H1 (cell line): ENCODE results near the gene CLBA1.

ENCODE experiments used
- ASH2L ChIP-seq: fragments of 200-600, 300-600 bp; sonication (generic); IDR thresholded peaks from one replicate; pipeline ENCODE4 v1.7.1; 2017; ENCODE audit warnings: low read length
- EZH2 ChIP-seq: fragments of 200-600 bp; sonication (generic); IDR thresholded peaks from 2 replicates; pipeline ENCODE4 v1.7.1; 2012; ENCODE audit warnings: low read depth, mild to moderate bottlenecking, moderate library complexity, low read length, inconsistent platforms; ENCODE audit not compliant: severe bottlenecking
- MAFK ChIP-seq: IDR thresholded peaks from 2 replicates; pipeline ENCODE4 v1.6.1; 2012; ENCODE audit warnings: low read depth, mild to moderate bottlenecking, improper control_type of control experiment, low read length
- POLR2A ChIP-seq, 2 experiments: IDR thresholded peaks; 1 replicate in 1 of 2; 2 replicates in 1 of 2; pipeline ENCODE4 v1.6.1; 2011; ENCODE audit warnings: low read depth in 2 of 2, low read length in 2 of 2, mild to moderate bottlenecking in 2 of 2; ENCODE audit errors: control extremely low read depth in 1 of 2
- TF ChIP-seq, protein P1 (sequence below), 3 experiments: IDR thresholded peaks; 1 replicate in 2 of 3; 2 replicates in 1 of 3; pipeline versions ENCODE4 v1.5.1 to v1.6.1; 2011; ENCODE audit warnings: low read length in 3 of 3, mild to moderate bottlenecking in 3 of 3, inconsistent platforms in 2 of 3, low read depth in 1 of 3, moderate library complexity in 1 of 3; ENCODE audit not compliant: insufficient read depth in 1 of 3; ENCODE audit errors: control extremely low read depth in 1 of 3

GRCh38 chr14:104979758-104980610, 5.6 kb upstream of the CLBA1 start:
- TF ChIP-seq EZH2: no peak
- TF ChIP-seq, protein P1, sequence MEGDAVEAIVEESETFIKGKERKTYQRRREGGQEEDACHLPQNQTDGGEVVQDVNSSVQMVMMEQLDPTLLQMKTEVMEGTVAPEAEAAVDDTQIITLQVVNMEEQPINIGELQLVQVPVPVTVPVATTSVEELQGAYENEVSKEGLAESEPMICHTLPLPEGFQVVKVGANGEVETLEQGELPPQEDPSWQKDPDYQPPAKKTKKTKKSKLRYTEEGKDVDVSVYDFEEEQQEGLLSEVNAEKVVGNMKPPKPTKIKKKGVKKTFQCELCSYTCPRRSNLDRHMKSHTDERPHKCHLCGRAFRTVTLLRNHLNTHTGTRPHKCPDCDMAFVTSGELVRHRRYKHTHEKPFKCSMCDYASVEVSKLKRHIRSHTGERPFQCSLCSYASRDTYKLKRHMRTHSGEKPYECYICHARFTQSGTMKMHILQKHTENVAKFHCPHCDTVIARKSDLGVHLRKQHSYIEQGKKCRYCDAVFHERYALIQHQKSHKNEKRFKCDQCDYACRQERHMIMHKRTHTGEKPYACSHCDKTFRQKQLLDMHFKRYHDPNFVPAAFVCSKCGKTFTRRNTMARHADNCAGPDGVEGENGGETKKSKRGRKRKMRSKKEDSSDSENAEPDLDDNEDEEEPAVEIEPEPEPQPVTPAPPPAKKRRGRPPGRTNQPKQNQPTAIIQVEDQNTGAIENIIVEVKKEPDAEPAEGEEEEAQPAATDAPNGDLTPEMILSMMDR (IDR thresholded peaks at IDR 0.05; ENCODE audit: control extremely low read depth in 1 of 3, insufficient read depth in 1 of 3, low read depth in 1 of 3, low read length in 3 of 3): no peak
- no peak for TF ChIP-seq ASH2L
- no peak for TF ChIP-seq POLR2A (IDR thresholded peaks at IDR 0.05; ENCODE audit: control extremely low read depth in 1 of 2, low read depth in 2 of 2, low read length in 2 of 2)
- no peak for TF ChIP-seq MAFK
